HG03520 (cell line): ENCODE measurements around the gene ARGFX.
"Not testable (repeated sequence)": the region's sequence is repeated elsewhere in the genome, so short reads cannot be mapped to it uniquely, and the experiment has no call there.

ENCODE experiments used
- ATAC-seq: cut with Tn5 transposase; IDR thresholded peaks from one replicate; pipeline ENCODE4 v1.9.1; 2021; ENCODE audit warnings: mild to moderate bottlenecking, moderate library complexity; ENCODE audit not compliant: unreplicated experiment

ARGFX gene

GRCh38 chr3:121567649-121568048 lies at the start of gene ARGFX:
ARGFX (plus strand) TSS chr3:121567949; CDS start chr3:121570714, 2,765 bp downstream.
- no peak for ATAC-seq

DNA sequence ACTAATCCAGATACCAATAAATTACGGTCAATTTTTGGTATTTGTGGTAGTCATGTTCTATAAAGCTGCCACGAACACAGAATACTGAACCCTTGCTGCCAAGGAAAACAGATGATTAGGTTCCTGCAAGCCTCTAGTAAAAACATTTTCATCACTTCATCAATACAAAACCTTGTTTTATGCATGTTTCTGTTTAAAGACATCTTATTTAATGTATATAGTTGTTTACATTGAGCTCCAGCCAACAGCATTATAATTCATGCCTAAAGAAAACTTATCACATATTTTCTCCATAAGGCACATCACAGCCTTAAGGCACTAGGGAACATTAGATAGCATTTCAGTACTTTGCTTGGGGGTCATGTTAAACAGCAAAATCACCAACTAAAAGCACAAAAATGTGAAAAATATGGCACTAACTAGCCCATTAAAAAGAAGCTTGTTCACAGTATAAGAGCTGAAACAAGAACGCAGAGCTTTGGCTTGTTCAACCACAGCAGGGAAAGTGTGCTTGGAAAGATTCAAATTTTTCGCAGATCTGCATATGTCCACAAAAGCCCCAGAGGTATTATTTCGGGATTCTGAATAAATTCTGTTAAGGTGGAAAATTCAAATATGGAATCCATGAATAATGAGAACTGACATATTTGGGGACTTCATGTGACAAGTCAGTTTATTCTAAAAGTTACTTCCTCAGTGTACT lies 49.6 kb upstream of the ARGFX start:
- ATAC-seq, result no peak

DNA sequence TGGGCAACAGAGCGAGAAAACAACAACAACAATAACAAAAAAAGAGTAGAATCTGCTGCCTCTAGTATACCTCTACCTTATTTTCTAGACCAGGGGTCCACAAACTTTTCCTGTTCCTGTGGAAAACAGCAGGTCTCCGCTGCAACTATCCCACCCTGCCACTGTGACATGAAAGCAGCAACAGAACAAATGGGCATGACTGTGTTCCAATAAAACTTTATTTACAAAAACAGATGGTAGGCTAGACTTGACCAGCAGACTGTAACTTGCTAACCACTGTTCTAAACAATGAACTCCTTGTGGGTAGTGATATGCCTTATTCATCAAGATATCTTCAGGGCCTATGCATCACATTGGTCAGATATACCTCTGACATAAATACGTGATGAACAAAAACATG lies 47.2 kb upstream of the ARGFX start:
- no peak for ATAC-seq

- ATAC-seq, result no peak
Observed at GRCh38 chr3:121529308-121529707, 38.4 kb upstream of the ARGFX start.

GRCh38 chr3:121531269-121531668 lies 36.5 kb upstream of the ARGFX start:
- ATAC-seq, result no peak

DNA sequence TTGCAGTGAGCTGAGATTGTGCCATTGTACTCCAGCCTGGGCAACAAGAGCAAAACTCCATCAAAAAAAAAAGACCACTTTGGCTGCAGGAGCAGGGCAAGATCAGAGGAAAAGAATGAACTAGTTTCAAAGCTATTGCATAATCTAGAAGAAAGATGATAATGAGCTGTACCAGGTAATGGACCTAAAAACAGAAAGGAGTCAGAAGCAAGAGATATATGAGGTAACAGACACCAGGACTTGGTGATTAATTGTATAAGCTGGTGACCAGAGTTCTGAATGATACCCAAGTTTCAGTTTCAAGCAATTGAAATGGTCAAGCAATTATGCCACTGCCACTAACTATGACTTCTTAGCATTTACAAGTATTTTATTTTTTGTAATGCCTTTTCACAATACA lies 24.8 kb upstream of the ARGFX start:
- ATAC-seq, result no peak

DNA sequence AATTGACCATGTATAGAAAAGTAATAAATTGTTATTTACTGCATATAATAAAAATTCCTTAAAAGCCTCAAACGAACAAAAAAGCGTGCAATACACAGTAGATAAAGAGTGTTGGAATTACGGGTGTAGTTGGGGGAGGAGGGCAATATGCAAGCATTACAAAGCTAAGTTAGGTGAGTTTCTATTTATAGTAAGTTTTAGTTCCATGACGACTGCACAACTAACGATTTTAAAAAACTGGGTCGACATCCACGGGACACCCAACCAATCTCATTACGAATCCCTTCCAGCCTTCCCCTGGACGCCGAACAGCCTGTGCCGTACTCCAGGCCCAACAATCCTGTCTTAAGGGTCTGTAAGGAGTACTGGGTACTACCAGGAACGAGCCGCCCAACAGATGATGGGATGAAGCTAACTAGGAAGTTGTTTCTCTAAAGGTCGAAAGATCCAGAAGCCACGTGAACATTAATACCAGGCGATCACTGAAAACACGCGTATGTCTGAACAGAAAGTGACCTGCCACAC lies 22.6 kb upstream of the ARGFX start:
- no peak for ATAC-seq

- peak; percentile 82 for ATAC-seq
Observed at GRCh38 chr3:121545574-121546455, 21.9 kb upstream of the ARGFX start, which contains the start of gene POLQ. POLQ (minus strand) TSS chr3:121545988; CDS start chr3:121545877, 111 bp downstream.

DNA sequence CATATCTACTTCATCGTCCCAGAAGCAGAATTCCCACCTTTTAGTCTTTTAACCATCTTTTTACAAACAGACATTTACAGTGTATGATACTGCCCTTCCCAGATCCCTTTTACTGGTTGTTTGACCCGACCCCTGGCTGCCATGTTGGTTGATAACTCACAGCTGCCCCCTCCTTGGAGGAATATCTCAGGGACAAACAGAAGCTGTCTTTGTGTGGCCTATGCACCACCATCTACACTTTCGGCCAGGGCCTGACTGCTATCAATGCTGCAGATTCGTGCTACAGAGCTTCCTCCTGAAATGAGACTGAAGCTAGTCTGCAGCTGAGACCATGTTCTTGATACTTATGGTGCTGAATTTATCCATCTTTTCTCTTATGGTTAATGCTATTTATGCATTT lies 15.4 kb upstream of the ARGFX start:
- ATAC-seq, result no peak

GRCh38 chr3:121552797-121553196 lies 15.0 kb upstream of the ARGFX start:
- ATAC-seq, result no peak

- ATAC-seq, result no peak
Observed at GRCh38 chr3:121557426-121557934, 10.3 kb upstream of the ARGFX start.

- no peak for ATAC-seq
Observed at GRCh38 chr3:121562148-121562547, 5.6 kb upstream of the ARGFX start.

- ATAC-seq, result no peak
Observed at GRCh38 chr3:121566773-121567172, 976 bp upstream of the ARGFX start.

DNA sequence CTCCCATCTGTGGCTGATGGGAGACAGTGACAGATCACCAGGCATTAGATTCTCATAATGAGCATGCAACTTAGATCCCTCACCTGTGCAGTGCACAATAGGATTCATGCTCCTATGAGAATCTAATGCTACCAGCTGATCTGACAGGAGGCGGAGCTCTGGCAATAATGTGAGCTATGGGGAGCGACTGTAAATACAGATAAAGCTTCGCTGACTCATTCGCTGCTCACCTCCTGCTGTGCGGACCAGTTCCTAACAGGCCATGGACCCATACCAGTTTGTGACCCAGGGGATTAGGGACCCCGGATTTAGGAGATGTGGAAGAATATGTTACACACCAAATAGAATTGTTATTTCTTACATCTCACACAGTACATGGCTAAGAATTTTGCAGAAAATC lies 6.7 kb downstream of the ARGFX start:
- no peak for ATAC-seq

GRCh38 chr3:121581691-121582090 lies 13.9 kb downstream of the ARGFX start:
- no peak for ATAC-seq

DNA sequence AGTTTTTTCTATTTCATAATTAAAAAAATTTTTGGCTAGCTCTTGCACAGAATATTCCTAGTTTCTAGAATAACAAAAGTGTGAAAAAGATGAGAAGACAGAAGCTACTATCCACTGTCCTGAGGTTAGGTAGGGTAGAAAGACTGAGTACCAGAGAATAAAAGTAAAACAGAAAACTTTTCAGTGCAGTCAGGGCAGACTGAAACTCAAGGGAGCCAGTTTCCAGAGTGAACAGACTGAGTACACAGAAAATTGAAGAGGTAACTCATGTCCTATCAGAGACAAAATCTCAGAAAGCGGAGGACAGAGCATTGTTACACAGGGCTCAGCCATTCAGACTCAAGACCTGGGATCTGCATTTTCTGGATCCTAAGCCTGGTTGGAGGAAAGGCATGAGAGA lies 16.7 kb downstream of the ARGFX start:
- ATAC-seq, result no peak

DNA sequence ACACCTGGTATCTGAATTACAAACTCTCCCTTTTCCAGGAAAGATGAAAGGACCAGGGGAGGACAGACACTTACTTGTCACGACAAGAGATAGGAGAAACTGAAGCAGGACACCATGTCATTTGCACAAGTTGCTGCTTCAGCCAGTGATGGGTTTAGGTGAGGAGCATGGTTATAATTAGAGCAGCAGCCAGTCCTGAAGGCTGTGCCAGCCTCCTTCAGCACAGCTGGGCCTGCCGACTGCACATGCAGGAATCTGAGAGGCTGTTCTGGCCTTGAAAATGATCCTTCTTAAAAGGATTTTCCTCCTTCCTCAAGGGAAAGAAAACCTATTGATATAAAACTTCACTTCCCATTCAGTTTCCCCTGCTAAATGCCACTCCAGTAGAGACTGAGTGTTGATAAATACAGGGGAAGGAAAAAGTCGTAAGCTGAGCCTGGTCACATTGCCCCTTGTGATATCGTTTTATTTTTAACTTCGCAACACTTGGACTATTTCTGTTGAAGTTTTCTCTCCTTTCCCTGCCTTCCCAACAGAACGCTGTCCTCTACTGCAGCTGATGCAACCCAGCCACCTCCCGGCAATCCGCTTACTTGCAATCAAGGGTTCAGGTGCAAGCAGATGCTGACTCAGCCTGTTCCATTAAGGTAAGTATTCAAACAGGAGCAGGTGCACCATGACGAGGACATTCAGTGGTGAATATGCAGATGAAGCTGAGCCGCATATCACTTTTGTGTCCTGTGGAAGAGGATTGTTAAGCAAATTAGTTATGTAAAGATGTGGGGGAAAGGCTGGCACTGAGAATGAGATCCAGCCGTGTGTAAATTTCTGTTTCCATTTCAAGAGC lies 25.3 kb downstream of the ARGFX start, which contains the start of gene FBXO40:
TSS of gene FBXO40 (plus strand) at position 524 of the 847 bp plus-strand sequence. CDS start 27,197 bp downstream, outside the sequence.
- no peak for ATAC-seq

DNA sequence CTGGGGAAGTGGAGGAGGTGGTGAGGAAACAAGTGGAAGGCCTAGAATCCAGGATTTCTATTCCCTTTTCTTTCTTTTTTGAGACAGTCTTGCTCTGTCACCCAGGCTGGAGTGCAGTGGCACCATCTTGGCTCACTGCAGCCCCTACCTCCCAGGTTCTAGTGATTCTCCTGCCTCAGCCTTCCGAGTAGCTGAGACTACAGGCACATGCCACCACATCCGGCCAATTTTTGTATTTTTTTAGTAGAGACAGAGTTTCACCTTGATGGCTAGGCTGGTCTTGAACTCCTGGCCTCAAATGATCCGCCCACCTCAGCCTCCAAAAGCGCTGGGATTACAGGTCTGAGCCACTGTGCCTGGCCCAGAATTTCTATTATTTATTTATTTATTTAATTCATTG lies 26.1 kb downstream of the ARGFX start:
- not testable (repeated sequence) for ATAC-seq

- ATAC-seq, result no peak
Observed at GRCh38 chr3:121594850-121595249, 27.1 kb downstream of the ARGFX start.

- ATAC-seq, result no peak
Observed at GRCh38 chr3:121595765-121596406, 28.1 kb downstream of the ARGFX start.
